Body of pancreas (tissue), 4 donors: ENCODE data around the gene SRPX2. TPM values are rescaled to one million over a fixed set of nuclear protein-coding genes. Genes with fewer than 3 reads are reported as not detected.
"Not testable (repeated sequence)": the region's sequence is repeated elsewhere in the genome, so short reads cannot be mapped to it uniquely, and the experiment has no call there.

Source experiments
- ATAC-seq: fragments of 150-250 bp; one replicate; pipeline ENCODE4 v1.9.1; 2016
- DNase-seq, 4 donors: peaks; one replicate each; pipeline ENCODE4 v3.0.0-alpha.2; 2019
- H3K27ac ChIP-seq, 4 donors: fragments of 200-600 bp; sonication (generic); 1 replicate in 3 of 4; 2 replicates in 1 of 4; pipeline versions ENCODE4 v1.5.1 to v1.6.1; 2016 to 2019; ENCODE audit warnings: mild to moderate bottlenecking in 1 of 4, mixed read lengths in 1 of 4, moderate library complexity in 1 of 4
- H3K27me3 ChIP-seq, 2 donors: fragments of 200-600 bp; sonication (generic); one replicate each; pipeline ENCODE4 v1.6.0; 2016; ENCODE audit warnings: mild to moderate bottlenecking in 1 of 2
- H3K36me3 ChIP-seq, 2 donors: fragments of 200-600 bp; sonication (generic); replicated peaks in 1 of 2; 2 replicates each; pipeline ENCODE4 v1.5.1; 2016; ENCODE audit warnings: low read depth in 2 of 2; ENCODE audit not compliant: insufficient read depth in 1 of 2
- H3K4me1 ChIP-seq: fragments of 200-600 bp; sonication (generic); one replicate; pipeline ENCODE4 v1.6.0; 2016
- H3K4me3 ChIP-seq, 2 donors: fragments of 200-600 bp; sonication (generic); 1 replicate in 1 of 2; 2 replicates in 1 of 2; pipeline ENCODE4 v1.5.1; 2016 to 2019
- H3K9me3 ChIP-seq, 3 donors: fragments of 200-600 bp; sonication (generic); 1 replicate in 2 of 3; 2 replicates in 1 of 3; pipeline ENCODE4 v1.5.1; 2016
- CTCF ChIP-seq, 7 experiments: fragments of 450-650 bp in 4 of 7; fragments of 200-600 bp in 3 of 7; sonication (generic) in 3 of 7; IDR thresholded peaks; one replicate each; pipeline ENCODE4 v1.5.1; 2016 to 2019; ENCODE audit warnings: antibody characterized with exemption in 7 of 7
- POLR2A ChIP-seq, 3 donors: fragments of 450-650 bp; IDR thresholded peaks; one replicate each; pipeline ENCODE4 v1.6.1; 2016; ENCODE audit warnings: antibody characterized with exemption in 3 of 3, mild to moderate bottlenecking in 2 of 3
- WGBS, 2 donors: methylation state at CpG; one replicate each; pipeline ENCODE4 v1.1.5; 2017; 5-methylcytosine and 5-hydroxymethylcytosine counted together
- intact Hi-C: fragments of 100-400 bp; cut with DNase I; formaldehyde crosslinking; loops from one replicate; pipeline ENCODE4 v1.15.1; 2023
- total RNA-seq, 2 donors: library from RNA; depleted of rRNA; stranded (reverse); fragments of >200 nt; gene quantifications; one replicate each; pipeline ENCODE4 v1.1.0, GENCODE V29; 2016

Gene SRPX2
- total RNA-seq, 2 donors from 2014 or later, result 8.6 to 15.5 TPM

DNA sequence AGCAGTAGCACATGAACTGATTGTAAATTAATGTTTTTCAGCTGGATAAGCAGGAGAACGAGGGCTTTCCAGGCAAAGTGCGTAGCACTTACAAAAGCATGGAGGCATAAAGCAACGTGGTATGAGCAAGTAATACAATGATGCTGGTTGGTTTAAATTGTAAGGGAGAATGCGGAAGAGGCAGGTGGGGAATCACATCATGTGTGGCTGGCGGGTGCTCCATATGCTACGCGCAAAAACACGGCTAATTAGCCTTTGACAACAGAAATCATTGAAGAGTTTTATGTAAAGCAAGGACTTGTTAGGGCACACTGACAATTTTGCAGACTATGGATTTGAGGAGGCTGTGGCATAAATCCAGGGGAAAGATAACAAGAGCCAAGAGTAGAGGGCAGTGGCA lies 73.4 kb downstream of the SRPX2 start:
- DNase-seq (no peak), ATAC-seq (no peak)
- Histone ChIP-seq H3K27ac (no peak overlapping the region), H3K36me3 (no peaks in the 10 kb centered on the region), H3K4me1 (no peaks in the 10 kb centered on the region), H3K4me3 (no peak overlapping the region), H3K9me3 (no peaks in the 10 kb centered on the region), H3K27me3 (no peaks in the 10 kb centered on the region)
- intact Hi-C loops, result no loop called here
- no peak for TF ChIP-seq POLR2A (IDR thresholded peaks at IDR 0.05)
- no peak for TF ChIP-seq CTCF (IDR thresholded peaks at IDR 0.05)
- WGBS, 2 donors, result 86 to 96% methylated on average over 8 of the region's 8 CpGs

DNA sequence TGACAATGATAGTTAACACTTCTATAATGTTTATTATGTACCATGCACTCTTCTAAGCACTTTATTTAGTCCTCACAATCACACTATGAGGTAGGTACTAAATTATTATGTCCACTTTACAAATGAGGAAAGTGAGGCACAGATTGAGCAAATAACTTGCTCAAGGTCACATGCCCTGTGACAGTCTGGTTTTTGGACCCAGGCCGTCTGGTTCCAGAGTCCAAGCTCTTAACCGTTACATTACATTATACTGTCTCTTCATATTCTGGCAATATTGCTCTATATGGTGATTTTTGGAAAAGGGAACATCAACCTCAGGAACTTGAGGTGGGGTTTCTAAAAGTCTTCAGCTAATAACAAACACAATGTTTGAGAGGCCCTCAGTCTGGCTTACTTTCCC lies 75.1 kb downstream of the SRPX2 start:
- no peaks in the 10 kb centered on the region for H3K27me3 ChIP-seq
- H3K27ac ChIP-seq, result no peak overlapping the region
- no peak for ATAC-seq
- H3K9me3 ChIP-seq, result no peaks in the 10 kb centered on the region
- TF ChIP-seq CTCF (IDR thresholded peaks at IDR 0.05) (no peak), POLR2A (IDR thresholded peaks at IDR 0.05) (no peak)
- 63% methylated on average over 2 of the region's 2 CpGs for WGBS, 2 donors
- H3K4me3 ChIP-seq, result no peak overlapping the region
- intact Hi-C loops, result no loop called here
- no peak for DNase-seq
- H3K36me3 ChIP-seq, result no peaks in the 10 kb centered on the region
- no peaks in the 10 kb centered on the region for H3K4me1 ChIP-seq

- Histone ChIP-seq H3K4me1 (no peaks in the 10 kb centered on the region), H3K36me3 (no peaks in the 10 kb centered on the region), H3K4me3 (no peak overlapping the region), H3K27ac (no peak overlapping the region), H3K27me3 (no peaks in the 10 kb centered on the region), H3K9me3 (no peaks in the 10 kb centered on the region)
- TF ChIP-seq CTCF (IDR thresholded peaks at IDR 0.05) (no peak), POLR2A (IDR thresholded peaks at IDR 0.05) (no peak)
- 75 to 94% methylated on average over 2 of the region's 2 CpGs for WGBS, 2 donors
- ATAC-seq (no peak), DNase-seq (no peak)
- intact Hi-C loops, result no loop called here
Observed at GRCh38 chrX:100720301-100720700, 76.3 kb downstream of the SRPX2 start.

- intact Hi-C loops, result no loop called here
- no peak for TF ChIP-seq CTCF (IDR thresholded peaks at IDR 0.05)
- no peak for TF ChIP-seq POLR2A (IDR thresholded peaks at IDR 0.05)
- Histone ChIP-seq H3K27me3 (no peaks in the 10 kb centered on the region), H3K27ac (no peak overlapping the region), H3K4me3 (no peak overlapping the region), H3K9me3 (no peaks in the 10 kb centered on the region), H3K4me1 (no peaks in the 10 kb centered on the region), H3K36me3 (no peaks in the 10 kb centered on the region)
- DNase-seq (no peak), ATAC-seq (no peak)
Observed at GRCh38 chrX:100721328-100721727, 77.3 kb downstream of the SRPX2 start.

DNA sequence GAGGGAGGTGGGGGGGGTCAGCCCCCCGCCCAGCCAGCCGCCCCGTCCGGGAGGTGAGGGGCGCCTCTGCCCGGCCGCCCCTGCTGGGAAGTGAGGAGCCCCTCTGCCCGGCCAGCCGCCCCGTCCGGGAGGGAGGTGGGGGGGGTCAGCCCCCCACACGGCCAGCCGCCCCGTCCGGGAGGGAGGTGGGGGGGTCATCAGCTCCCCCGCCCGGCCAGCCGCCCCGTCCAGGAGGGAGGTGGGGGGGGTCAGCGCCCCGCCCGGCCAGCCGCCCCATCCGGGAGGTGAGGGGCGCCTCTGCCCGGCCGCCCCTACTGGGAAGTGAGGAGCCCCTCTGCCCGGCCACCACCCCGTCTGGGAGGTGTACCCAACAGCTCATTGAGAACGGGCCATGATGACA lies 80.0 kb downstream of the SRPX2 start:
- DNase-seq, H3K4me3 ChIP-seq, intact Hi-C loops, ATAC-seq, H3K27ac ChIP-seq, H3K36me3 ChIP-seq, H3K27me3 ChIP-seq, H3K9me3 ChIP-seq, H3K4me1 ChIP-seq: not testable (repeated sequence)
- no CpG with 5 or more reads among the region's 30 CpGs for WGBS, 2 donors

Other genes starting within 250 kb of the SRPX2 start
- under 1 TPM; under 0.01 to 0.33 TPM for gene PCDH19, start 233.9 kb upstream of the SRPX2 start, total RNA-seq
- gene TNMD, start 59.3 kb upstream of the SRPX2 start, total RNA-seq, result under 1 TPM in 1 of 2 donors, not detected in 1; 0.99 TPM
- gene TSPAN6, start 7.4 kb upstream of the SRPX2 start, total RNA-seq, result 10 to 100 TPM in 1 of 2 donors, 1 to 10 TPM in 1; 8.2 to 19.2 TPM
- gene SYTL4, start 87.9 kb downstream of the SRPX2 start, total RNA-seq, result 10 to 100 TPM; 19.1 to 21.3 TPM
- gene CSTF2, start 176.2 kb downstream of the SRPX2 start, total RNA-seq, result 1 to 10 TPM; 7.0 to 9.9 TPM
- not detected for gene NOX1, start 230.2 kb downstream of the SRPX2 start, total RNA-seq